Ascending aorta (tissue), 2 donors: ENCODE measurements around the gene SIRPA. TPM values are rescaled to one million over a fixed set of nuclear protein-coding genes. Genes with fewer than 3 reads are reported as not detected.

Source experiments
- DNase-seq, 2 donors: peaks; one replicate each; pipeline ENCODE4 v3.0.0-alpha.2; 2019; ENCODE audit warnings: low spot score in 2 of 2
- H3K27ac ChIP-seq, 2 donors: fragments of 200-600 bp; sonication (generic); one replicate each; pipeline ENCODE4 v1.5.1; 2016 to 2017; ENCODE audit warnings: mild to moderate bottlenecking in 1 of 2
- H3K27me3 ChIP-seq: fragments of 200-600 bp; sonication (generic); one replicate; pipeline ENCODE4 v1.5.1; 2017
- H3K36me3 ChIP-seq, 2 donors: fragments of 200-600 bp; sonication (generic); one replicate each; pipeline ENCODE4 v1.5.1; 2016
- H3K4me1 ChIP-seq, 2 donors: fragments of 200-600 bp; sonication (generic); one replicate each; pipeline ENCODE4 v1.5.1; 2016 to 2017; ENCODE audit warnings: mild to moderate bottlenecking in 1 of 2
- H3K4me3 ChIP-seq, 2 donors: fragments of 200-600 bp; sonication (generic); one replicate each; pipeline ENCODE4 v1.5.1; 2016 to 2017; ENCODE audit warnings: mild to moderate bottlenecking in 1 of 2
- H3K9me3 ChIP-seq, 2 donors: fragments of 200-600 bp; sonication (generic); one replicate each; pipeline ENCODE4 v1.5.1; 2016
- CTCF ChIP-seq, 3 experiments: fragments of 200-600 bp in 2 of 3; fragments of 450-650 bp in 1 of 3; sonication (generic) in 2 of 3; IDR thresholded peaks; one replicate each; pipeline ENCODE4 v1.5.1; 2016 to 2019; ENCODE audit warnings: antibody characterized with exemption in 3 of 3, mild to moderate bottlenecking in 1 of 3, moderate library complexity in 1 of 3
- intact Hi-C: fragments of 100-400 bp; cut with DNase I; formaldehyde crosslinking; loops from one replicate; pipeline ENCODE4 v1.15.1; 2023
- total RNA-seq: library from RNA; depleted of rRNA; stranded (reverse); fragments of >200 nt; gene quantifications from one replicate; pipeline ENCODE4 v1.1.0, GENCODE V29; 2016

SIRPA gene
- total RNA-seq, 1 donor from 2014 or later = 72.8 TPM

- Histone ChIP-seq H3K9me3 (no peaks in the 10 kb centered on the region), H3K4me1 (no peaks in the 10 kb centered on the region), H3K27ac (no peak overlapping the region), H3K27me3 (no peaks in the 10 kb centered on the region), H3K36me3 (no peaks in the 10 kb centered on the region), H3K4me3 (no peak overlapping the region)
- intact Hi-C loops = no loop called here
- no peak for TF ChIP-seq CTCF (IDR thresholded peaks at IDR 0.05)
- no peak for DNase-seq
These were observed 46.8 kb upstream of the SIRPA start for GRCh38 chr20:1848373-1848772.

- H3K27ac ChIP-seq = no peak overlapping the region
- no peaks in the 10 kb centered on the region for H3K9me3 ChIP-seq
- TF ChIP-seq CTCF (IDR thresholded peaks at IDR 0.05) = no peak
- H3K4me1 ChIP-seq = no peaks in the 10 kb centered on the region
- no peak for DNase-seq
- H3K36me3 ChIP-seq = no peaks in the 10 kb centered on the region
- intact Hi-C loops = no loop called here
- H3K27me3 ChIP-seq = no peaks in the 10 kb centered on the region
- H3K4me3 ChIP-seq = no peak overlapping the region
These were observed 43.8 kb upstream of the SIRPA start for GRCh38 chr20:1851396-1851795.

- no peak overlapping the region for H3K4me3 ChIP-seq
- no peaks in the 10 kb centered on the region for H3K9me3 ChIP-seq
- no peak overlapping the region for H3K27ac ChIP-seq
- no peaks in the 10 kb centered on the region for H3K36me3 ChIP-seq
- intact Hi-C loops = no loop called here
- H3K4me1 ChIP-seq = no peaks in the 10 kb centered on the region
- no peaks in the 10 kb centered on the region for H3K27me3 ChIP-seq
- no peak for DNase-seq
- TF ChIP-seq CTCF (IDR thresholded peaks at IDR 0.05) = no peak
These were observed 41.7 kb upstream of the SIRPA start for GRCh38 chr20:1853473-1853872.

- Histone ChIP-seq H3K27ac (no peak overlapping the region), H3K4me3 (no peak overlapping the region), H3K4me1 (no peaks in the 10 kb centered on the region), H3K27me3 (no peaks in the 10 kb centered on the region), H3K9me3 (no peaks in the 10 kb centered on the region), H3K36me3 (no peaks in the 10 kb centered on the region)
- intact Hi-C loops = no loop called here
- no peak for DNase-seq
- TF ChIP-seq CTCF (IDR thresholded peaks at IDR 0.05) = no peak
These were observed 41.0 kb upstream of the SIRPA start for GRCh38 chr20:1854246-1854645.

- no peak for DNase-seq
- intact Hi-C loops = no loop called here
- H3K9me3 ChIP-seq = no peaks in the 10 kb centered on the region
- H3K27me3 ChIP-seq = no peaks in the 10 kb centered on the region
- H3K4me3 ChIP-seq = no peak overlapping the region
- no peak for TF ChIP-seq CTCF (IDR thresholded peaks at IDR 0.05)
- H3K36me3 ChIP-seq = no peaks in the 10 kb centered on the region
- no peak overlapping the region for H3K27ac ChIP-seq
- no peaks in the 10 kb centered on the region for H3K4me1 ChIP-seq
These were observed 40.1 kb upstream of the SIRPA start for GRCh38 chr20:1855109-1855508.

GRCh38 chr20:1855690-1856089, 39.5 kb upstream of the SIRPA start:
- intact Hi-C loops = no loop called here
- Histone ChIP-seq H3K27me3 (no peaks in the 10 kb centered on the region), H3K4me3 (no peak overlapping the region), H3K9me3 (no peaks in the 10 kb centered on the region), H3K36me3 (no peaks in the 10 kb centered on the region), H3K4me1 (no peaks in the 10 kb centered on the region), H3K27ac (no peak overlapping the region)
- no peak for TF ChIP-seq CTCF (IDR thresholded peaks at IDR 0.05)
- no peak for DNase-seq
